ENCODE data around the gene ZNF512B. TPM values are rescaled to one million over a fixed set of nuclear protein-coding genes. Genes with fewer than 3 reads are reported as not detected.
"Not testable (repeated sequence)": the region's sequence is repeated elsewhere in the genome, so short reads cannot be mapped to it uniquely, and the experiment has no call there.

Gene ZNF512B
- total RNA-seq, 1 experiment from 2014 or later, result 10.3 TPM

DNA sequence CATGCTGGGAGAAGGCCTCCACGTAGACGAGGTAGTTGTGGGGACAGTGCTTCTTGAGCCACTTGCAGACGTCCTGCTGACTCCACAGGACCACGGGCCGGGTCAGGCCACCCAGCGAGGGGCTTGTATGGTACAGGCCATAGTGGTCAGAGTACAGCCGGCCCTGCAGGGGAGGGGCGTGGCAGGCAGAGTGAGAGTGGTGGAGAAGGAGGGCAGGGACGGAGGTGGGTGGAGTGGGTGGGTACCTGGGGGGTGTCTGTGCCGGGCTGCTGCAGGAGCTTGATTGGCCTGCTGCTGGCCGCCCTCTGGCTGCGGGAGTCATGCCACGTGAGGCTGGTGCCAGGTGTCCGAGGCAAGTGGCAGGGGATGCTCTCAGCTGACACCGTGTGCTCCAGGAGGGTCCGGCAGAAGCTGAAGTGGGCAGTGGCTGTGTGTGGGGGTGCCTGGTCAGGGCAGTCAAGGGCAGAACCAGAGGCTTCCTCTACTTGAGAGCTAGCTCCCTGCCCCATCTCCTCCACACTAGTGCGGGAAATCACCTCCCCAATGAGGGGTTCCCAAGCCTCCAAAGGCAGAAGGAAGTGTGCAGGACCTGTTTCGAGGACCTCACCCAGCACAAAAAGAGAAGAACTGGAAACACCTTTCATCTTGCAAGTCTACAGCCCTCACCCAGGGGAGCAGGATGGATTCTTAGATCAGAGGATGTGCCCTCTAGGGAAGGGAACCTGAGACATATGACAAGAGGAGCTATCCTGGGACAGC lies 7.4 kb upstream of the ZNF512B start:
- ChIA-PET CTCF (interaction anchor here (0.5 to 0.6 kb wide), 2 partner anchors 10 to 403 kb away, joined by 3 to 6 read pairs; partner anchors contain the start of gene HELZ2), RAD21 (ENCODE audit: low non-redundant PET in 1 of 2, low total read pairs in 2 of 2, uncharacterized antibody in 2 of 2, unreplicated experiment in 2 of 2) (no interaction called here), POLR2A (no interaction called here)
- intact Hi-C loops (cut with micrococcal nuclease), result loop anchor here (10.0 kb wide), 2 partner anchors 112 to 192 kb away; partner anchors contain the start of genes ABHD16B and TPD52L2
- no peaks in the 10 kb centered on the region for H3K9me3 ChIP-seq (ENCODE audit: control insufficient read depth in 1 of 2, insufficient read depth in 1 of 2, low read depth in 1 of 2, low read length in 2 of 2)
- TF ChIP-seq, protein P1, sequence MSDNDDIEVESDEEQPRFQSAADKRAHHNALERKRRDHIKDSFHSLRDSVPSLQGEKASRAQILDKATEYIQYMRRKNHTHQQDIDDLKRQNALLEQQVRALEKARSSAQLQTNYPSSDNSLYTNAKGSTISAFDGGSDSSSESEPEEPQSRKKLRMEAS (IDR thresholded peaks at IDR 0.05), result no peak
- TF ChIP-seq RAD21 (IDR thresholded peaks at IDR 0.05; ENCODE audit: low read depth) (no peak), ZNF274 (IDR thresholded peaks at IDR 0.05; ENCODE audit: low read depth, low read length) (no peak), SIN3A (IDR thresholded peaks at IDR 0.05; ENCODE audit: low read depth) (no peak), POLR2AphosphoS5 (IDR thresholded peaks at IDR 0.05; ENCODE audit: low read depth, low read length) (no peak), TCF7L2 (IDR thresholded peaks at IDR 0.05; ENCODE audit: borderline replicate concordance, extremely low read depth, insufficient read depth, insufficient read length) (no peak), JUND (IDR thresholded peaks at IDR 0.05) (no peak), ELF1 (IDR thresholded peaks at IDR 0.05; ENCODE audit: borderline replicate concordance, low read depth) (no peak), CEBPB (IDR thresholded peaks at IDR 0.05; ENCODE audit: low read depth) (no peak), ZFX (IDR thresholded peaks at IDR 0.05) (no peak), EZH2phosphoT487 (IDR thresholded peaks at IDR 0.05; ENCODE audit: borderline replicate concordance) (no peak), YY1 (IDR thresholded peaks at IDR 0.05; ENCODE audit: extremely low read depth, insufficient replicate concordance, low read depth, low read length) (no peak), POLR2A (IDR thresholded peaks at IDR 0.05; ENCODE audit: borderline replicate concordance, extremely low read depth, insufficient read depth, insufficient read length) (no peak), EZH2 (IDR thresholded peaks at IDR 0.05) (no peak)
- TF ChIP-seq, protein P2, sequence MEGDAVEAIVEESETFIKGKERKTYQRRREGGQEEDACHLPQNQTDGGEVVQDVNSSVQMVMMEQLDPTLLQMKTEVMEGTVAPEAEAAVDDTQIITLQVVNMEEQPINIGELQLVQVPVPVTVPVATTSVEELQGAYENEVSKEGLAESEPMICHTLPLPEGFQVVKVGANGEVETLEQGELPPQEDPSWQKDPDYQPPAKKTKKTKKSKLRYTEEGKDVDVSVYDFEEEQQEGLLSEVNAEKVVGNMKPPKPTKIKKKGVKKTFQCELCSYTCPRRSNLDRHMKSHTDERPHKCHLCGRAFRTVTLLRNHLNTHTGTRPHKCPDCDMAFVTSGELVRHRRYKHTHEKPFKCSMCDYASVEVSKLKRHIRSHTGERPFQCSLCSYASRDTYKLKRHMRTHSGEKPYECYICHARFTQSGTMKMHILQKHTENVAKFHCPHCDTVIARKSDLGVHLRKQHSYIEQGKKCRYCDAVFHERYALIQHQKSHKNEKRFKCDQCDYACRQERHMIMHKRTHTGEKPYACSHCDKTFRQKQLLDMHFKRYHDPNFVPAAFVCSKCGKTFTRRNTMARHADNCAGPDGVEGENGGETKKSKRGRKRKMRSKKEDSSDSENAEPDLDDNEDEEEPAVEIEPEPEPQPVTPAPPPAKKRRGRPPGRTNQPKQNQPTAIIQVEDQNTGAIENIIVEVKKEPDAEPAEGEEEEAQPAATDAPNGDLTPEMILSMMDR (IDR thresholded peaks at IDR 0.05 in 2 of 3, conservative IDR thresholded peaks at IDR 0.05 in 1 of 3; ENCODE audit: borderline replicate concordance in 1 of 3, insufficient read depth in 1 of 3, low read depth in 2 of 3, low read length in 2 of 3), result no peak
- TF ChIP-seq, protein P3, sequence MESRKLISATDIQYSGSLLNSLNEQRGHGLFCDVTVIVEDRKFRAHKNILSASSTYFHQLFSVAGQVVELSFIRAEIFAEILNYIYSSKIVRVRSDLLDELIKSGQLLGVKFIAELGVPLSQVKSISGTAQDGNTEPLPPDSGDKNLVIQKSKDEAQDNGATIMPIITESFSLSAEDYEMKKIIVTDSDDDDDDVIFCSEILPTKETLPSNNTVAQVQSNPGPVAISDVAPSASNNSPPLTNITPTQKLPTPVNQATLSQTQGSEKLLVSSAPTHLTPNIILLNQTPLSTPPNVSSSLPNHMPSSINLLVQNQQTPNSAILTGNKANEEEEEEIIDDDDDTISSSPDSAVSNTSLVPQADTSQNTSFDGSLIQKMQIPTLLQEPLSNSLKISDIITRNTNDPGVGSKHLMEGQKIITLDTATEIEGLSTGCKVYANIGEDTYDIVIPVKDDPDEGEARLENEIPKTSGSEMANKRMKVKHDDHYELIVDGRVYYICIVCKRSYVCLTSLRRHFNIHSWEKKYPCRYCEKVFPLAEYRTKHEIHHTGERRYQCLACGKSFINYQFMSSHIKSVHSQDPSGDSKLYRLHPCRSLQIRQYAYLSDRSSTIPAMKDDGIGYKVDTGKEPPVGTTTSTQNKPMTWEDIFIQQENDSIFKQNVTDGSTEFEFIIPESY (IDR thresholded peaks at IDR 0.05; ENCODE audit: extremely low read depth, insufficient replicate concordance, low read length), result no peak
- no peaks in the 10 kb centered on the region for H3K36me3 ChIP-seq (ENCODE audit: control insufficient read depth in 1 of 2, insufficient read depth in 2 of 2, low read length in 2 of 2)
- no peak overlapping the region; the same call in 1 of the 2 replicates for H3K27ac ChIP-seq (ENCODE audit: low read depth, low read length)
- no TSS peak for BruUV-seq (replicated peaks)
- H3K4me1 ChIP-seq (ENCODE audit: control insufficient read depth in 1 of 2, insufficient read depth in 2 of 2, low read length in 2 of 2), result peaks cover 26 to 58% of the 10 kb centered on the region in 2 experiments
- DNase-seq (ENCODE audit: low read depth, low spot score), result no peak
- no peak overlapping the region for H2AFZ ChIP-seq (ENCODE audit: low read depth, low read length, poor library complexity, severe bottlenecking)
- ATAC-seq, result no peak
- peak overlapping the region; percentile 96 for H3K4me2 ChIP-seq (ENCODE audit: low read length)
- H3K79me2 ChIP-seq (ENCODE audit: insufficient read depth, low read length), result peaks cover 11% of the 10 kb centered on the region
- H3K9me2 ChIP-seq (ENCODE audit: insufficient read depth), result no peaks in the 10 kb centered on the region
- no peak overlapping the region for H3K4me3 ChIP-seq (replicated peaks in 1 of 2; ENCODE audit: low read depth in 1 of 2, low read length in 2 of 2)
- H4K20me1 ChIP-seq (ENCODE audit: insufficient read depth), result no peaks in the 10 kb centered on the region
- no peak overlapping the region for H3K9ac ChIP-seq (ENCODE audit: low read length)
- H3K27me3 ChIP-seq (ENCODE audit: insufficient read depth, low read length), result no peaks in the 10 kb centered on the region

DNA sequence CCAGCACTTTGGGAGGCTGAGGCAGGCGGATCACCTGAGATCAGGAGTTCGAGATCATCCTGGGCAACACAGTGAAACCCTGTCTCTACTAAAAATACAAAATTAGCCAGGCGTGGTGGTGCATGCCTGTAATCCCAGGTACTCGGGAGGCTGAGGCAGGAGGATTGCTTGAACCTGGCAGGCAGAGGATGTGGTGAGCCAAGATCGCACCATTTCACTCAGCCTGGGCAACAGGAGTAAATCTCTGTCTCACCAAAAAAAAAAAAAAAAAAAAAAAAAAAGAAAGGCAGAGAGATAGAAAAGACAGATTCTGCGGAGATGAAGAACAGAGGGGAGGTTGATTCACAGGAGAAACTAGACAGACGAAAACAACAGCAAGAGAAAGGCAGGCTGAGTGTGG lies 6.8 kb upstream of the ZNF512B start:
- H3K27ac ChIP-seq (ENCODE audit: low read depth, low read length); POLR2A ChIA-PET; H3K9me2 ChIP-seq (ENCODE audit: insufficient read depth); H3K9me3 ChIP-seq (ENCODE audit: control insufficient read depth in 1 of 2, insufficient read depth in 1 of 2, low read depth in 1 of 2, low read length in 2 of 2); H3K27me3 ChIP-seq (ENCODE audit: insufficient read depth, low read length); H3K9ac ChIP-seq (ENCODE audit: low read length); H4K20me1 ChIP-seq (ENCODE audit: insufficient read depth); H3K4me3 ChIP-seq (replicated peaks in 1 of 2; ENCODE audit: low read depth in 1 of 2, low read length in 2 of 2); RAD21 ChIA-PET (ENCODE audit: low non-redundant PET in 1 of 2, low total read pairs in 2 of 2, uncharacterized antibody in 2 of 2, unreplicated experiment in 2 of 2); ATAC-seq; CTCF ChIA-PET; H3K4me2 ChIP-seq (ENCODE audit: low read length); H3K36me3 ChIP-seq (ENCODE audit: control insufficient read depth in 1 of 2, insufficient read depth in 2 of 2, low read length in 2 of 2); BruUV-seq (replicated peaks); H3K79me2 ChIP-seq (ENCODE audit: insufficient read depth, low read length); H2AFZ ChIP-seq (ENCODE audit: low read depth, low read length, poor library complexity, severe bottlenecking); DNase-seq (ENCODE audit: low read depth, low spot score): not testable (repeated sequence)
- peaks cover 22 to 52% of the 10 kb centered on the region in 2 experiments for H3K4me1 ChIP-seq (ENCODE audit: control insufficient read depth in 1 of 2, insufficient read depth in 2 of 2, low read length in 2 of 2)
- intact Hi-C loops (cut with micrococcal nuclease), result loop anchor here (10.0 kb wide), 2 partner anchors 112 to 192 kb away; partner anchors contain the start of genes ABHD16B and TPD52L2

All from HCT116 (cell line).